GM12873 (cell line): Measurements from ENCODE around the gene MEF2C.
A peak's percentile ranks its signal among the peaks of the same experiment; 100 is the strongest.

Experiments
- TF ChIP-seq, protein P1 (sequence below): IDR thresholded peaks from 2 replicates; pipeline ENCODE4 v1.5.1; 2012; ENCODE audit warnings: low read depth, mild to moderate bottlenecking, moderate library complexity, low read length, control low read depth; ENCODE audit not compliant: insufficient read depth; ENCODE audit errors: missing control alignments

The MEF2C gene

DNA sequence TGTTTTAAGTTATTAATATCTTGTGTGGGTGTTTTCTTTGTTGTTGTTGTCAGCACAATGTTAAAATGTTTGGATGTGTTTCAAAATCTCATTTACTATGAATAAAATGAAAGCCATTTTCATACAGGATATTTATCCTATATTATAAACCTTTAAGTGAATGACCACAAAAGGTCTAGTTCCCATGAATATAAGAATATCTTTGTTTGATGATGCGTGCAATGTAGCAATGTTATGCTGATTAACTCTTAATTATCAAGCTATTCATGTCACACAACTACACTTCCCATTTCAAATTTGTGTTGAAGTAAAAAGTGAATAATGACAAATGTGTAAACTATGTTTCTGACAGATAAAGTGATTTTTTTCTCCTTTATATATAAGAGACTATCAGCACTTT, 59.8 kb downstream of the MEF2C start:
- TF ChIP-seq, protein P1, sequence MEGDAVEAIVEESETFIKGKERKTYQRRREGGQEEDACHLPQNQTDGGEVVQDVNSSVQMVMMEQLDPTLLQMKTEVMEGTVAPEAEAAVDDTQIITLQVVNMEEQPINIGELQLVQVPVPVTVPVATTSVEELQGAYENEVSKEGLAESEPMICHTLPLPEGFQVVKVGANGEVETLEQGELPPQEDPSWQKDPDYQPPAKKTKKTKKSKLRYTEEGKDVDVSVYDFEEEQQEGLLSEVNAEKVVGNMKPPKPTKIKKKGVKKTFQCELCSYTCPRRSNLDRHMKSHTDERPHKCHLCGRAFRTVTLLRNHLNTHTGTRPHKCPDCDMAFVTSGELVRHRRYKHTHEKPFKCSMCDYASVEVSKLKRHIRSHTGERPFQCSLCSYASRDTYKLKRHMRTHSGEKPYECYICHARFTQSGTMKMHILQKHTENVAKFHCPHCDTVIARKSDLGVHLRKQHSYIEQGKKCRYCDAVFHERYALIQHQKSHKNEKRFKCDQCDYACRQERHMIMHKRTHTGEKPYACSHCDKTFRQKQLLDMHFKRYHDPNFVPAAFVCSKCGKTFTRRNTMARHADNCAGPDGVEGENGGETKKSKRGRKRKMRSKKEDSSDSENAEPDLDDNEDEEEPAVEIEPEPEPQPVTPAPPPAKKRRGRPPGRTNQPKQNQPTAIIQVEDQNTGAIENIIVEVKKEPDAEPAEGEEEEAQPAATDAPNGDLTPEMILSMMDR = no peak

DNA sequence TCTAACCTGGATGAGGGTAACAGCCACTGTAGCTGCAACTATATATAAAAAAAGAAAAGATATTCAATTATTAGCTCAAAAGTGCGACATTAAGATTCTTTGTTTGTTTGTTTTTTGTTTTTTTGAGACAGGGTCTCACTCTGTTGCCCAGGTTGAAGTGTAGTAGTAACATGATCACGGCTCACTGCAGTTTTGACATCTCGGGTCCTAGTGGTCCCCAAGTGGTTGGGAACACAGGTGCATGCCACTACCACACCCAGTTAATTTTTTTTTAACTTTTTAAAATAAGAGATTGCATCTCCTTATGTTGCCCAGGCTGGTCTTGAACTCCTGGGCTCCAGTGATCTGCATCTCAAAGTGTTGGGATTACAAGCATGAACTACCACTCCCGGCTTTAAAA, 61.8 kb downstream of the MEF2C start:
- TF ChIP-seq, protein P1 = peak; percentile 35

DNA sequence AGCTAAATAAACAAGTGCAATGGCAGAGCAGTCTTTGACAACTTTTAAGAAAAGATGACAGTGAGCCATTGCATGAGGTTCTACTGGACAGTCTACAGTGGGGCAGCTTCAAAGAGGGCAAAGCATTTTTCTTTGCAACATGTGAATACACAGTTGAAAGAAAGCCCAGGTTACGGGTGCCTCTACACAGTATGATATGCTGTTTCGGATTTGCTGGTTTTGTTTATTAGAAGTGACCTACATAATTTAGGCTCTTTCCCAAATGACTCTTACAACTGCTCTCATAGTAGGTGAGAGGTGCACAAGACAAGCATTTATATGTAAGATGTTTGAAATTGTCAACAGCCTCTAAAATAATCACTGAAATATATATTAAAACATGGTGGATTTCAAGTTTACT, 62.4 kb downstream of the MEF2C start:
- TF ChIP-seq, protein P1 = no peak

DNA sequence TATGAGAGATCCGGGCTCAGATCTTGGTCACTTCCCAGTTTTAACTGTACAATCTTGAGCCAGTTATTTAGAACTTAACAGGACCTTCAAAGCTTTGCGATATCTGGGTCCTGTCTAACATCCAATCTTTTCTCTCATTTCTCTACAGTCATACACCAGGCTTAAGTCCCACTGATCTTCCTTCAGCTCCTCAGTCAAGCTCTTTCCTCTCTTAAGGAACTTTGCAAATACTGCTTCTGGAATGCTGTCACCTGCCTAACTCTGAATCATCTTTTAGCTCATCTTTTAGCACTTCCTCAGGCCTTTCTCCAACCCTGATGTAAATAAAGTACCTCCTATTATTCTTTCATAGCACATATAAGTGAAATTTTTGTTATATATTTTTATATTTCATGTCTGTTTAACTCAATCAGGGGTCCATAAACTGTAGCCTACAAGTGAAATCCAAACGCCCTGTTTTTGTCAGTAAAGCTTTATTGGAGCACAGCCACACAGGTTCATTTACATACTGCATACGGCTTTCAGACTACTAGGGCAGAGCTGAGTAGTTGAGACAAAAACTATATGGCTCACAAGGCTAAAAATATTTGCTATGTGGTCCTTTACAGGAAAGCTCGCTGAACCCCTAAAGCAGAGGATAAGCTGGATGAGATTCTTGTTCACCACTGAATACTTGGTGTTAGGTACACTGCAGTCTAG, 63.5 kb downstream of the MEF2C start:
- TF ChIP-seq, protein P1 = no peak

DNA sequence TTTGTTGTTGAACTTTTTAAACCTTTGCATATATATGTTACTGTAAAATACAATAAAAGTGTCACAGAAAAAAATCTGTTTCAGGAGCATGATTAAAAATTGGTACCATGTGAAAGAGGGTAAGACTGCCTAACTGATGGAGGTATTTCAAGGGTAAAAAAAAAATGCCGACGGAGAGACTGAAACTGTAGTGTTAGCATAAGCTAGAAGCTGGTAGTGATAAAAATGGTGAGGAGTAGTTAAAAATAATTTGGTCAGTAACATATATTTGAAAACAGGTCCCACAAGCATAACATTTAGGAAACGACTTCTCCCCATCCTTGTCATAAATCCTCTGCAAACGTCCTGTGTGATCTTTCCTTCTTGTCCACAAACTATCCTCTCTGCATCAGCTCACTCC, 64.7 kb downstream of the MEF2C start:
- TF ChIP-seq, protein P1 = no peak

DNA sequence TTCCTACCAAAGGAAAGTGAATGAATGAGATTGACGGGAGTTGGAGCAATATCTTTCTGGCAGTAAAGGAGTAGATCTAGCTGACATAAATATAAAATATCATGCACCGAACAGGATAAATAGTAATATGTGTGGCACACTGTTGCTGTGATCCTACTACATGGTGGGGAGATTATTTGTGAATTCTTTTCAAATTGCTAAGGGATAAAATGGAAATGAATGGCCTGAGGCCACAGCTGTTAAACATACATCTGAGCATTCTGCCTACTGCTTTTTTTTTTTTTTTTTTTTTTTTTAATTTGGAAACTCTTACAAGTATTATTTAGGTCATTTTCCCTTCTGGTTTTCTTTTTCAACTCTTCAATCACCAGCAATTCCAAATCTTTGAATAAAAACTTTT, 66.8 kb downstream of the MEF2C start:
- TF ChIP-seq, protein P1 = no peak

DNA sequence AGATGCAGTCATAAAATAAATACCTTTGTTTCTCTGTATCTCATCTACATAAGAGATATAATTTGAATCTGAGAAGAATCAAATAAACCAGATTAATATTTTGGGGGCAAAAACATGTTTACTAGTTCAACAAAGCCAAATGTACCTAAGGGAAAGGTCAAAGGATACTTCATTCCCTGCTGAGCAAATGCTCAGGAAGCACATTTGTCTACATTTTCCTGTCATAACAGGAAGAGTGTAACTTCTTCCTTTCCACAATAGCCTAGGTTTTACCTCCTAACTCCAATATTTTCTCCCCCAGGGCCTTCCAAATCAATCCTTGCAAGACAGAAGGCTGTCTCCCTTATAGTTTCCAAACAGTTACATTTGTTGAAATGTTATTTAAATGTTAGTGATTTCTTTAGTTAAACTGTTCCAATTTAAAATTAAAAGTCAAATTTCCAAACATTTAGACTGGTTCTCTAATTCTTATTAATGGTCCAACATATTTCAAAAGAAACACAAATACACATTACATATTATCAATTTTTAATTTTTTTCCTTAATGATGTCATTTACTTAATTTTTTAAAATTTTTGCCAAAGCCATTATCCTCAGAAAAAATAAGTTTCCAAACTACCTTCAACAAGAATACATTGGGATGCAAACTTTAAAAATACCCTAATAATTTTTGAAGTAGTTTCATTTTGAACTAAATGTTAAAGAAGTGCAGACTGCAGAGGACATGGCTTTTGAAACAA, 67.8 kb downstream of the MEF2C start:
- TF ChIP-seq, protein P1 = no peak
